Prostate gland (tissue), 2 donors: ENCODE data around the gene ST7. TPM values are rescaled to one million over a fixed set of nuclear protein-coding genes. Genes with fewer than 3 reads are reported as not detected.

Source experiments
- DNase-seq: peaks from one replicate; pipeline ENCODE4 v3.0.0-alpha.2; 2019; ENCODE audit warnings: low spot score
- H3K27ac ChIP-seq, 2 donors: fragments of 200-600 bp; sonication (generic); 2 replicates each; pipeline ENCODE4 v1.5.1; 2017 to 2019
- H3K27me3 ChIP-seq: fragments of 200-600 bp; sonication (generic); replicated peaks from 2 replicates; pipeline ENCODE4 v1.5.1; 2019; ENCODE audit not compliant: insufficient read depth
- H3K36me3 ChIP-seq, 2 donors: fragments of 200-600 bp; sonication (generic); 1 replicate in 1 of 2; 2 replicates in 1 of 2; pipeline versions ENCODE4 v1.5.1 to v1.8.1; 2017 to 2019
- H3K4me1 ChIP-seq: fragments of 200-600 bp; sonication (generic); replicated peaks from 2 replicates; pipeline ENCODE4 v1.5.1; 2019
- H3K4me3 ChIP-seq, 2 donors: fragments of 200-600 bp; sonication (generic); 2 replicates each; pipeline ENCODE4 v1.5.1; 2017 to 2019
- H3K9me3 ChIP-seq: fragments of 200-600 bp; sonication (generic); 2 replicates; pipeline ENCODE4 v1.5.1; 2017
- POLR2A ChIP-seq: fragments of 450-650 bp; IDR thresholded peaks from one replicate; pipeline ENCODE4 v1.6.1; 2016; ENCODE audit warnings: antibody characterized with exemption, mild to moderate bottlenecking
- POLR2AphosphoS5 ChIP-seq: sonication (generic); formaldehyde crosslinking; IDR thresholded peaks from one replicate; pipeline ENCODE4 v1.6.1; 2017; ENCODE audit warnings: antibody characterized with exemption
- WGBS: methylation state at CpG from one replicate; pipeline ENCODE4 v1.1.5; 2018; 5-methylcytosine and 5-hydroxymethylcytosine counted together
- intact Hi-C: fragments of 100-400 bp; cut with DNase I; formaldehyde crosslinking; loops from one replicate; pipeline ENCODE4 v1.14.2; 2022
- total RNA-seq, 2 donors: library from RNA; depleted of rRNA; stranded (reverse); fragments of >200 nt; gene quantifications; one replicate each; pipeline ENCODE4 v1.1.0, GENCODE V29; 2016
- TF ChIP-seq, protein P1 (sequence below), 4 experiments: fragments of 200-600 bp in 2 of 4; fragments of 450-650 bp in 2 of 4; sonication (generic) in 2 of 4; IDR thresholded peaks; 1 replicate in 3 of 4; 2 replicates in 1 of 4; pipeline ENCODE4 v1.5.1; 2016 to 2019; ENCODE audit warnings: antibody characterized with exemption in 4 of 4, mild to moderate bottlenecking in 2 of 4, moderate library complexity in 2 of 4

ST7 gene
- total RNA-seq, 2 donors from 2014 or later, result 18.7 to 27.5 TPM

- Histone ChIP-seq H3K27me3 (no peaks in the 10 kb centered on the region), H3K9me3 (no peaks in the 10 kb centered on the region)
Observed at GRCh38 chr7:117203205-117203604, 249.9 kb downstream of the ST7 start.

DNA sequence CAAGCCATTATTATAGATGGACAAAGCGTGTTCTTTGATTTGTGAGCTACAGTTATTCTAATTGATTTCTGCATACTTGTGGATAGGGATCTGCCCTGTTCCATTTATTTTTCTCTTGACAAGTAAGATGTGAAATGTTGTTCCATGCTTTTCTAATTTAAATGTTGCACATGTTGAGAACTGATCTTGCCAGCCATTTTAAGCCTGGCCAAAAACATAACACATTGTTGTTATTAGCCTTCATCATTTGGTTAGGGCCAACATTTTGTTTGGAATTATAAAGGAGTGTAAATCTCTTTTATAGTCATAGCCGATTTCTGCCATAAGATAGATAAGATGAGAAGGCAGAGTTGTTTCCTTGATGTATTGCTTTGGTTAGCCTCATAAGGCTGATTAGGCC, 252.6 kb downstream of the ST7 start:
- H3K4me3 ChIP-seq, result no peak overlapping the region
- intact Hi-C loops, result no loop called here
- no peaks in the 10 kb centered on the region for H3K36me3 ChIP-seq
- no peaks in the 10 kb centered on the region for H3K27me3 ChIP-seq
- TF ChIP-seq POLR2A (no peak), POLR2AphosphoS5 (no peak)
- TF ChIP-seq, protein P1, sequence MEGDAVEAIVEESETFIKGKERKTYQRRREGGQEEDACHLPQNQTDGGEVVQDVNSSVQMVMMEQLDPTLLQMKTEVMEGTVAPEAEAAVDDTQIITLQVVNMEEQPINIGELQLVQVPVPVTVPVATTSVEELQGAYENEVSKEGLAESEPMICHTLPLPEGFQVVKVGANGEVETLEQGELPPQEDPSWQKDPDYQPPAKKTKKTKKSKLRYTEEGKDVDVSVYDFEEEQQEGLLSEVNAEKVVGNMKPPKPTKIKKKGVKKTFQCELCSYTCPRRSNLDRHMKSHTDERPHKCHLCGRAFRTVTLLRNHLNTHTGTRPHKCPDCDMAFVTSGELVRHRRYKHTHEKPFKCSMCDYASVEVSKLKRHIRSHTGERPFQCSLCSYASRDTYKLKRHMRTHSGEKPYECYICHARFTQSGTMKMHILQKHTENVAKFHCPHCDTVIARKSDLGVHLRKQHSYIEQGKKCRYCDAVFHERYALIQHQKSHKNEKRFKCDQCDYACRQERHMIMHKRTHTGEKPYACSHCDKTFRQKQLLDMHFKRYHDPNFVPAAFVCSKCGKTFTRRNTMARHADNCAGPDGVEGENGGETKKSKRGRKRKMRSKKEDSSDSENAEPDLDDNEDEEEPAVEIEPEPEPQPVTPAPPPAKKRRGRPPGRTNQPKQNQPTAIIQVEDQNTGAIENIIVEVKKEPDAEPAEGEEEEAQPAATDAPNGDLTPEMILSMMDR (IDR thresholded peaks at IDR 0.05), result no peak
- H3K9me3 ChIP-seq, result no peaks in the 10 kb centered on the region
- no peak for DNase-seq
- H3K4me1 ChIP-seq, result no peaks in the 10 kb centered on the region
- WGBS, result 64% methylated on average over 2 of the region's 2 CpGs
- H3K27ac ChIP-seq, result no peak overlapping the region

More at GRCh38 chr7:117203205-117203604, 249.9 kb downstream of the ST7 start:
- H3K36me3 ChIP-seq, result no peaks in the 10 kb centered on the region
- intact Hi-C loops, result no loop called here
- no peak overlapping the region for H3K4me3 ChIP-seq
- no peak for TF ChIP-seq POLR2A
- TF ChIP-seq, protein P1 (IDR thresholded peaks at IDR 0.05), result no peak
- TF ChIP-seq POLR2AphosphoS5, result no peak
- no peak overlapping the region for H3K27ac ChIP-seq
- H3K4me1 ChIP-seq, result no peaks in the 10 kb centered on the region
- WGBS, result 100% methylated on average over 1 of the region's 1 CpG
- no peak for DNase-seq

- Histone ChIP-seq H3K4me3 (no peak overlapping the region), H3K36me3 (no peaks in the 10 kb centered on the region), H3K27me3 (no peaks in the 10 kb centered on the region), H3K4me1 (no peaks in the 10 kb centered on the region), H3K9me3 (no peaks in the 10 kb centered on the region), H3K27ac (no peak overlapping the region)
- TF ChIP-seq POLR2A (no peak), POLR2AphosphoS5 (no peak)
- TF ChIP-seq, protein P1 (IDR thresholded peaks at IDR 0.05), result no peak
- 97% methylated on average over 4 of the region's 4 CpGs for WGBS
- DNase-seq, result no peak
- intact Hi-C loops, result no loop called here
Observed at GRCh38 chr7:117208257-117208656, 255.0 kb downstream of the ST7 start.

GRCh38 chr7:117210397-117210796, 257.1 kb downstream of the ST7 start:
- Histone ChIP-seq H3K9me3 (no peaks in the 10 kb centered on the region), H3K27ac (no peak overlapping the region), H3K4me1 (no peaks in the 10 kb centered on the region), H3K4me3 (no peak overlapping the region), H3K36me3 (no peaks in the 10 kb centered on the region), H3K27me3 (no peaks in the 10 kb centered on the region)
- intact Hi-C loops, result loop anchor here (5.0 kb wide), 1 partner anchor 177 kb away; no protein-coding TSS in a partner anchor
- no peak for DNase-seq
- 90% methylated on average over 4 of the region's 4 CpGs for WGBS
- TF ChIP-seq, protein P1 (IDR thresholded peaks at IDR 0.05), result no peak
- TF ChIP-seq POLR2A, result no peak
- no peak for TF ChIP-seq POLR2AphosphoS5

DNA sequence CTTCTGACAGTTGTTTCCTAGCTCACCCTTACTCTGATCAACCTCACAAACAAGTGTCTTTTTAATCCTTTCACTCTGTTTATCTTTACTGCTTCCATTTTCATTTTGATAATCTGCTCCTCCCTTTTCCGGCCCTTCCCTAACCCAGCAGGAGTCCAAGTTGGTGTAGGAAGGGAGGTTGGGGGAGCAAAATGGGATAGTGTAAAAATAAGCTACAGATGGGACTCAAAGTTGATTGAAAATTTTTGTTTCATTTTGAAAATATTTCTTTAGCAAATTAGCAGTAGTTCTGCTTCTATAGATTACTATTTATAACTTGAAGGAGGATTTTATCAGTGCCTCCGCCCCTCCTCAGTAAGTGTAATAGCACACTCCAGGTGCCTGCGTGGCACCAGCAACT, 257.6 kb downstream of the ST7 start:
- no peak overlapping the region for H3K4me3 ChIP-seq
- no peak for DNase-seq
- 90% methylated on average over 3 of the region's 3 CpGs for WGBS
- H3K36me3 ChIP-seq, result no peaks in the 10 kb centered on the region
- H3K27me3 ChIP-seq, result no peaks in the 10 kb centered on the region
- no peaks in the 10 kb centered on the region for H3K4me1 ChIP-seq
- intact Hi-C loops, result loop anchor here (5.0 kb wide), 1 partner anchor 176 kb away; no protein-coding TSS in a partner anchor
- no peak overlapping the region for H3K27ac ChIP-seq
- TF ChIP-seq POLR2A (no peak), POLR2AphosphoS5 (no peak)
- TF ChIP-seq, protein P1 (IDR thresholded peaks at IDR 0.05), result no peak
- no peaks in the 10 kb centered on the region for H3K9me3 ChIP-seq
